ENCODE results near the gene OR2T4.

OR2T4 gene

GRCh38 chr1:248361121-248361715, at the start of gene OR2T4:
Gene OR2T4 (plus strand): TSS chr1:248361665. CDS start chr1:248361665, 0 bp downstream.
- TF ChIP-seq ZFX (IDR thresholded peaks at IDR 0.05; ENCODE audit: borderline replicate concordance) (no peak), CTCF (IDR thresholded peaks at IDR 0.05) (no peak)
- no peak within 1 kb of the TSS for H3K27ac ChIP-seq

- no peak overlapping the region for H3K27ac ChIP-seq
- TF ChIP-seq CTCF (IDR thresholded peaks at IDR 0.05) (no peak), ZFX (IDR thresholded peaks at IDR 0.05; ENCODE audit: borderline replicate concordance) (no peak)
These were observed 44.7 kb upstream of the OR2T4 start for GRCh38 chr1:248316796-248317195.

- no peak within 1 kb of the TSS for H3K27ac ChIP-seq
- TF ChIP-seq CTCF (IDR thresholded peaks at IDR 0.05) (no peak), ZFX (IDR thresholded peaks at IDR 0.05; ENCODE audit: borderline replicate concordance) (no peak)
These were observed 37.0 kb upstream of the OR2T4 start, which contains the start of gene OR2M7 for GRCh38 chr1:248324468-248324867. Gene OR2M7 (minus strand): TSS chr1:248324568. CDS start chr1:248324568, 0 bp downstream.

- TF ChIP-seq CTCF (IDR thresholded peaks at IDR 0.05) (no peak), ZFX (IDR thresholded peaks at IDR 0.05; ENCODE audit: borderline replicate concordance) (no peak)
- H3K27ac ChIP-seq = no peak overlapping the region
These were observed 18.0 kb upstream of the OR2T4 start for GRCh38 chr1:248343451-248343850.

DNA sequence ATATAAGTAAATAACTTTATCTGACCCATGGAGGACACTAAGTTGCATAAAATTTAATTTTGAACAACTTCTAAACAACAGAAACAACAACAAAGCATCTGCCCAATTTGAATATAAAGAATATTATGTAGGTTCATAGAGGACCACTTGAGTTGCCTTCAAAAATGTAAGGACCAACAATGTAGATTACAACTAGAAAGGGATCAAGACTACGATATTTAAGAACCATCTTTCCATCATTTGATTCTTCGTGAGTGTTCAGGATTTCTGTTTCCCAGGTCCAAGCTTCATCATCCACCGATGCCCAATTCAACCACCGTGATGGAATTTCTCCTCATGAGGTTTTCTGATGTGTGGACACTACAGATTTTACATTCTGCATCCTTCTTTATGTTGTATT, 13.0 kb upstream of the OR2T4 start, which contains the start of gene OR14C36:
Gene OR14C36 (plus strand): TSS at position 301 of the 400 bp plus-strand sequence. CDS start 0 bp downstream, at position 301.
- H3K27ac ChIP-seq = no peak within 1 kb of the TSS
- TF ChIP-seq CTCF (IDR thresholded peaks at IDR 0.05) = no peak
- no peak for TF ChIP-seq ZFX (IDR thresholded peaks at IDR 0.05; ENCODE audit: borderline replicate concordance)

DNA sequence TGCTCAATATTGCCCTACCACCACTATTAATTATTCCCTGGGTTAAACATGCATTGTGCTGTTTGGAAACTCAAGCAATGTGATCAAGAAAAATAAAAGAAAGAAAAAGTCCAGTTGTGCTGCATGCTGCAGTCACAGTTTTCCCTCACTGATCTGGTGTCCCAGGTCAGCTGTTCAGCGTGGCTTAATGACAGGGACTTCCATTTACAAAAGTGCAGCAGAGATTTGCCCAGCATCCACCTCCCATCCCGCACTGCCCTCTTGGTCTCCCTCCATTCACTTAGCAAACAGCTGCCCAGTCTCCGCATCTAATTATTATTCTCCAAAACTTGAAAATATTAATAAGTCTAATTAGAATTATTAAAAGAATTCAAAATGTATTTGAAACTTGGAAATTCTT, 2.0 kb upstream of the OR2T4 start:
- TF ChIP-seq CTCF (IDR thresholded peaks at IDR 0.05) (no peak), ZFX (IDR thresholded peaks at IDR 0.05; ENCODE audit: borderline replicate concordance) (no peak)
- H3K27ac ChIP-seq = no peak overlapping the region

DNA sequence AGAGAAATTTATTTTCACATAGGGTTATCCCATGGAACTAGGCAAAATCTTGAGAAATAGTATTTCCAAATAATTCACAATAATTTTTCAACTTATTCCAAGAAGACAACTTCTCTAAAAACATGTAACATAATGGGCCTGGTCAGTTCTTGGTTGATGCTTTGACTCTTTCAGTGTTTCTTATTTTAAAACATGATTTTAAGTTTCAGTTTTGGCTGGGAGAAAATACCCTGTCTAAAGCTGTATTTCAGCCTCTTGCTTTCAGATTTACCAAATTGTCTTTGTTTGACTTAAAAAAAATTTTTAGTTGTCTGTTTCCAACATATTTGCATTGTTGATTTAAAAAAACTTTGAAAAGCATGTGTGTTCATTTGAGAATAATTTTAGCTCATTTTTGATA, 5.1 kb downstream of the OR2T4 start:
- TF ChIP-seq CTCF (IDR thresholded peaks at IDR 0.05) (no peak), ZFX (IDR thresholded peaks at IDR 0.05; ENCODE audit: borderline replicate concordance) (no peak)
- no peak overlapping the region for H3K27ac ChIP-seq

All from 22Rv1 (cell line).